Fibroblast of pulmonary artery (primary cell): ENCODE measurements around the gene SLCO3A1.
"Not testable (repeated sequence)": the region's sequence is repeated elsewhere in the genome, so short reads cannot be mapped to it uniquely, and the experiment has no call there.

Experiments
- DNase-seq: peaks from one replicate; pipeline ENCODE4 v3.0.0-alpha.2; 2010; ENCODE audit warnings: low read depth
- H3K4me3 ChIP-seq: replicated peaks from 2 replicates; pipeline ENCODE4 v1.5.1; 2011; ENCODE audit warnings: low read depth, mild to moderate bottlenecking, control low read depth, low read length, moderate library complexity
- TF ChIP-seq, protein P1 (sequence below): IDR thresholded peaks from 2 replicates; pipeline ENCODE4 v1.5.1; 2011; ENCODE audit warnings: mild to moderate bottlenecking, control low read depth, low read length, inconsistent platforms; ENCODE audit errors: missing control alignments

The SLCO3A1 gene

GRCh38 chr15:92189166-92189565 lies 335.7 kb downstream of the SLCO3A1 start:
- TF ChIP-seq, protein P1, sequence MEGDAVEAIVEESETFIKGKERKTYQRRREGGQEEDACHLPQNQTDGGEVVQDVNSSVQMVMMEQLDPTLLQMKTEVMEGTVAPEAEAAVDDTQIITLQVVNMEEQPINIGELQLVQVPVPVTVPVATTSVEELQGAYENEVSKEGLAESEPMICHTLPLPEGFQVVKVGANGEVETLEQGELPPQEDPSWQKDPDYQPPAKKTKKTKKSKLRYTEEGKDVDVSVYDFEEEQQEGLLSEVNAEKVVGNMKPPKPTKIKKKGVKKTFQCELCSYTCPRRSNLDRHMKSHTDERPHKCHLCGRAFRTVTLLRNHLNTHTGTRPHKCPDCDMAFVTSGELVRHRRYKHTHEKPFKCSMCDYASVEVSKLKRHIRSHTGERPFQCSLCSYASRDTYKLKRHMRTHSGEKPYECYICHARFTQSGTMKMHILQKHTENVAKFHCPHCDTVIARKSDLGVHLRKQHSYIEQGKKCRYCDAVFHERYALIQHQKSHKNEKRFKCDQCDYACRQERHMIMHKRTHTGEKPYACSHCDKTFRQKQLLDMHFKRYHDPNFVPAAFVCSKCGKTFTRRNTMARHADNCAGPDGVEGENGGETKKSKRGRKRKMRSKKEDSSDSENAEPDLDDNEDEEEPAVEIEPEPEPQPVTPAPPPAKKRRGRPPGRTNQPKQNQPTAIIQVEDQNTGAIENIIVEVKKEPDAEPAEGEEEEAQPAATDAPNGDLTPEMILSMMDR, result no peak
- H3K4me3 ChIP-seq, result no peak overlapping the region
- no peak for DNase-seq

DNA sequence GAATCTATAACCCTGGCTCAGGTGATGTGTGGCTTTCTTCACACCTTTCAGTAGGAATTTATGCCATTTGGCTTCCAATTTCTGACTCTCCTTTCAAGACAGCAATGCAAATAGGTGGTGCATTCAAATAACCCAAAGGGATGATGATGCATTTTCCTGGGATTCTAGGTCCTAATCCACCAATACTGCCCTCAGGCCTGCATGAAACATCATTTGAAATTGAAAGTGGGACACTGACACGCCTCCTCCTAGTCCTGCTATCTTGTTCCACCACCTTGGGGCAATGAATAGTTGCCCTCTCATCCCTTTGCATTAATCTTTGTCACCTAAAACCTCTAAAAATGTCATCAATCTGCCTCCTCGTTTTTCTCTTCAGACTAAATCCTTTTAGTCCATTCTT lies 341.7 kb downstream of the SLCO3A1 start:
- no peak overlapping the region for H3K4me3 ChIP-seq
- TF ChIP-seq, protein P1, result no peak
- DNase-seq, result no peak

DNA sequence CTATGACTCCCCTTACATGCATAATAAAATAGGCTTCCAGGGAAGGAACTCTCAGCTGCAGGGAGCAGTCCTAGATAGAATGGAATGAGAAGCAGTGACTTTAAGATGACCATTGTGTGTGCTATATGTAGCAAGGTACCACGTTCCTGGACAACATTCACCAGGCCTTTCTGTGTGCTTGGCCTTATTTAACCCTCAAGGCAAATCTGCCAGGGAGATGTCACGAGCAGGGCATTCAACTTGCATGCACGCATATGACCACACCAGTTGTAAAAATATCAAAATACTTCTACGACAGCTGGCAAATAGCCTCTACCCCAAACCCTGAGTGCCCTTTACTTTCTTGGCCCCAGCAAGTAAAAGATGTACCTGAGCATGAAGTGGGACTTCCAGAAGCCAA lies 342.8 kb downstream of the SLCO3A1 start:
- DNase-seq, result no peak
- TF ChIP-seq, protein P1, result no peak

DNA sequence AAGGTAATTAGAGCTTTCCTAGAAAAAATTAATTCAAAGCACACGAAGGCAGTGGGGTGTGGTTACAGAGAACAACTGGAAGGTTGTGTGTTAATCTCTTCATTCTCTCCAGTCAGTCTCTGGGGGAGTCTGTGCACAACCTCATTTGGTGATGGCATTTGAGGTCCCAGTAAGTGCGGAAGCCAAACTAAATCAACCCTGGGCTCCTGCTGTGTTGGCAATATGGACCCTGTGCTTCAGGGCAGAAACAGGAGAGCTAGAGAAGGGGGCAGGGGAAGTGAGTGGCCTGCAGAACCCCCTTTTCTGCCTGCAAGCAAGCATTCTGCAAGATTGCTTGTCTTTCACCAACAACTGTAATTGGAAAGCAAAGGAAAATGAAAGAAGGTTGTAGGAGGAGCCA lies 344.2 kb downstream of the SLCO3A1 start:
- TF ChIP-seq, protein P1, result no peak
- no peak overlapping the region for H3K4me3 ChIP-seq
- DNase-seq, result no peak

More for the DNA sequence above, 342.8 kb downstream of the SLCO3A1 start:
- H3K4me3 ChIP-seq, result no peak overlapping the region

- no peak overlapping the region for H3K4me3 ChIP-seq
- DNase-seq, result no peak
- TF ChIP-seq, protein P1, result no peak
Measured at GRCh38 chr15:92200891-92201290, 347.4 kb downstream of the SLCO3A1 start.

- TF ChIP-seq, protein P1, result no peak
- no peak overlapping the region for H3K4me3 ChIP-seq
- no peak for DNase-seq
Measured at GRCh38 chr15:92205255-92205739, 351.8 kb downstream of the SLCO3A1 start.

DNA sequence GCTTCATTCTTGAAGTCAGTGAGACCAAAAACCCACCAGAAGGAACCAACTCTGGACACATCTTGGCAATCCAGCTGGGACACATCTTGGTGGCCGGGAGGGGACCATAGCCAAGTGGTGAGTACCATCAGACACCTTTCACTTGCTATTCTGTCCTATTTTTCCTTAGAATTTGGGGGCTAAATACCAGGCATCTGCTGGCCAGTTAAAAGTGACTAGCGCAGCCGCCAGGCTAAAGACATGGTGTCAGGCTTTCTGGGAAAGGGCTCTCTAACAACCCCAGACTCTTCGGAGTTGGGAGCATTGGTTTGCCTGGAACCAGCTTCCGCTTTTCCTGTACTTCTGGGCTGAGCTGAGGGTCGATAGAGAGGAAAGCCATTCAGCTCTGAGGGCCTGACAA lies 354.1 kb downstream of the SLCO3A1 start:
- H3K4me3 ChIP-seq, DNase-seq: not testable (repeated sequence)
